ENCODE measurements around the gene SUSD3. TPM values are rescaled to one million over a fixed set of nuclear protein-coding genes. Genes with fewer than 3 reads are reported as not detected.
"Not testable (repeated sequence)": the region's sequence is repeated elsewhere in the genome, so short reads cannot be mapped to it uniquely, and the experiment has no call there.

The SUSD3 gene
- polyA plus RNA-seq, 2 donors: 0.83 to 1.9 TPM

DNA sequence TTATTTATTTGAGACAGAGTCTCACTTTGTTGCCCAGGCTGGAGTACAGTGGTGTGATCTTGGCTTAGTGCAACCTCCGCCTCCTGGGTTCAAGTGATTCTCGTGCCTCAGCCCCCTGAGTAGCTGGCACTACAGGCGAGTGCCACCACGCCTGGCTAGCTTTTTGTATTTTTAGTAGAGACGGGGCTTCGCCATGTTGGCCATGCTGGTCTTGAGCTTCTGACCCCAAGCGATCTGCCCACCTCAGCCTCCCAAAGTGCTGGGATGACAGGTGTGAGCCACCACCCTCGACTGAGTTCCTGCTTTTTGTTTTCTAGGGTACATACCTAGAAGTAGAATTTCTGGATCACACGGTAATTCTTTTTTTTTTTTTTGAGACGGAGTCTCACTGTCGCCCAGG, 42.6 kb downstream of the SUSD3 start:
- not testable (repeated sequence) for H3K27me3 ChIP-seq (ENCODE audit: control insufficient read depth in 1 of 2, insufficient read depth in 2 of 2, low read length in 2 of 2); H3K36me3 ChIP-seq (ENCODE audit: control insufficient read depth in 2 of 2, insufficient read depth in 2 of 2, low read length in 1 of 2); H3K27ac ChIP-seq (ENCODE audit: low read depth in 2 of 2, low read length in 1 of 2); H3K4me3 ChIP-seq (ENCODE audit: low read depth in 1 of 2, low read length in 2 of 2); H3K9me3 ChIP-seq (ENCODE audit: control insufficient read depth in 2 of 2, insufficient read depth in 1 of 2, low read depth in 1 of 2, low read length in 1 of 2)
- 94 to 98% methylated on average over 11 of the region's 11 CpGs for WGBS, 2 donors
- peaks cover 17 to 23% of the 10 kb centered on the region in 2 donors for H3K4me1 ChIP-seq (ENCODE audit: control insufficient read depth in 2 of 2, insufficient read depth in 2 of 2, low read length in 1 of 2)

DNA sequence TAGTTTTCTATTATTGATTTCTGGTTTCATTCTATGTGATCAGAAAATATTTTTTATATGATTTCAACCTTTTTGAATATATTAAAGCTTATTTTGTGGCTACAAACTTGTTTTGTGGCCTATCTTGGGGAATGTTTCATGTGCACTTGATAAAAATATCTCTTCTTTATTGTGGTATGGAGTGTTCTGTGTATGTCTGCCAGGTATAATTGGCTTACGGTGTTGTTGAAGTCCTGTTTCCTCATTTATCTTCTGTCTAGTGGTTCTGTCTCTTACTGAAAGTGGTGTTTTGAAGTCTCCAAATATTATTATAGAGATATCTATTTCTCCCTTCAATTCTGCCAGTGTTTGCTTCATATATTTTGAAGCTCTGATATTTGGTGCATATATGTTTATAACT, 47.1 kb downstream of the SUSD3 start:
- Histone ChIP-seq H3K9me3 (ENCODE audit: control insufficient read depth in 2 of 2, insufficient read depth in 1 of 2, low read depth in 1 of 2, low read length in 1 of 2) (no peaks in the 10 kb centered on the region), H3K27ac (ENCODE audit: low read depth in 2 of 2, low read length in 1 of 2) (no peak overlapping the region), H3K27me3 (ENCODE audit: control insufficient read depth in 1 of 2, insufficient read depth in 2 of 2, low read length in 2 of 2) (no peaks in the 10 kb centered on the region), H3K4me3 (ENCODE audit: low read depth in 1 of 2, low read length in 2 of 2) (no peak overlapping the region), H3K4me1 (ENCODE audit: control insufficient read depth in 2 of 2, insufficient read depth in 2 of 2, low read length in 1 of 2) (peaks cover 0 to 10% of the 10 kb centered on the region in 2 donors), H3K36me3 (ENCODE audit: control insufficient read depth in 2 of 2, insufficient read depth in 2 of 2, low read length in 1 of 2) (peaks cover 0 to 5% of the 10 kb centered on the region in 2 donors)
- 89 to 96% methylated on average over 1 of the region's 1 CpG for WGBS, 2 donors

DNA sequence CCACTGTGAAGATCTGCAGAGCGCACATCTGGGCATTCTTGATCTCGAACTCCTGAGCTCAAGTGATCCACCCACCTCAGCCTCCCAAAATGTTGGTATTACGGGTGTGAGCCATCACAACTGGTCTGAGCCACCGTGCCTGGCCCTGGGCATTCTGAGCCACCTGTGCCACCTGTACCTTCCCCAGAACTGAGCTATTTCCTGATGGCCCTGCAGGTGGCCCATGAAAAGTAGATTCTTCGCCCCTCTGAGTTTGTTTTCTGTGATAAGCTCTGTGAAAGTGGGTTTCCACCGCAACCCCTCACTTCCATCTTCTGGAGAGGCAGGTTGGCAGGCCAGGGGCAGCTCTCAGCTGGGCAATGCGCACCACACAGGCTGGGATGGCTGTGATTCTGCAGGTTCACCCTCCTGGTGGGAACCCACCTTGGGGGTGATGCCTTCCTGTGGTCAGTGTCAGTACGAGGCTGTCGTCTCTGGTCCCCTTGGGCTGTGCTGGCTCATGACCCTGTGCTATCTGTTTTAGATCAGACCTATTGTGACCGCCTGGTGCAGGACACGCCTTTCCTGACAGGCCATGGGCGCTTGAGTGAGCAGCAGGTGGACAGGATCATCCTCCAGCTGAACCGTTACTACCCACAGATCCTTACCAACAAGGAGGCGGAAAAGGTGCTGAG, 48.8 kb downstream of the SUSD3 start:
- Histone ChIP-seq H3K4me1 (ENCODE audit: control insufficient read depth in 2 of 2, insufficient read depth in 2 of 2, low read length in 1 of 2) (peaks cover 0 to 10% of the 10 kb centered on the region in 2 donors), H3K9me3 (ENCODE audit: control insufficient read depth in 2 of 2, insufficient read depth in 1 of 2, low read depth in 1 of 2, low read length in 1 of 2) (no peaks in the 10 kb centered on the region), H3K27me3 (ENCODE audit: control insufficient read depth in 1 of 2, insufficient read depth in 2 of 2, low read length in 2 of 2) (no peaks in the 10 kb centered on the region), H3K36me3 (ENCODE audit: control insufficient read depth in 2 of 2, insufficient read depth in 2 of 2, low read length in 1 of 2) (peaks cover 0 to 18% of the 10 kb centered on the region in 2 donors), H3K4me3 (ENCODE audit: low read depth in 1 of 2, low read length in 2 of 2) (no peak overlapping the region), H3K27ac (ENCODE audit: low read depth in 2 of 2, low read length in 1 of 2) (no peak overlapping the region)
- 83 to 90% methylated on average over 14 of the region's 14 CpGs for WGBS, 2 donors

DNA sequence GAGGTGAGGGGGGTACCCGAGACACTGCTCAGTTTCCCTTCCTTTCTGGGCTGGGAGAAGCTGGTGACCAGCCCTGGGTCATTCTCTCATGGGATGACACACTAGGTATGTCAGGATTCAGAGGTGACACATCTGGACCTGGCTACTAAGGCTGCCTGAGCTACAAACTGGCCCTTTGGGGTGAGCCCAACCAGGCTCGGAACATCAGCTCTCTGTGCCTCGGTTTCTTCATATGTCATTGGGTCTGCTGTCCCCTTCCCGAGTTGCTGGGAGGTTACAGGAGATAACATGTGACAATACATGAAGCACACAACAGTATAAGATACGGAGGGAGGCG, 49.3 kb downstream of the SUSD3 start:
- H3K9me3 ChIP-seq (ENCODE audit: control insufficient read depth in 2 of 2, insufficient read depth in 1 of 2, low read depth in 1 of 2, low read length in 1 of 2): no peaks in the 10 kb centered on the region
- H3K27ac ChIP-seq (ENCODE audit: low read depth in 2 of 2, low read length in 1 of 2): no peak overlapping the region
- H3K4me3 ChIP-seq (ENCODE audit: low read depth in 1 of 2, low read length in 2 of 2): no peak overlapping the region
- no peaks in the 10 kb centered on the region for H3K27me3 ChIP-seq (ENCODE audit: control insufficient read depth in 1 of 2, insufficient read depth in 2 of 2, low read length in 2 of 2)
- 87% methylated on average over 6 of the region's 6 CpGs for WGBS, 2 donors
- H3K36me3 ChIP-seq (ENCODE audit: control insufficient read depth in 2 of 2, insufficient read depth in 2 of 2, low read length in 1 of 2): peaks cover 0 to 18% of the 10 kb centered on the region in 2 donors
- peaks cover 0 to 10% of the 10 kb centered on the region in 2 donors for H3K4me1 ChIP-seq (ENCODE audit: control insufficient read depth in 2 of 2, insufficient read depth in 2 of 2, low read length in 1 of 2)

DNA sequence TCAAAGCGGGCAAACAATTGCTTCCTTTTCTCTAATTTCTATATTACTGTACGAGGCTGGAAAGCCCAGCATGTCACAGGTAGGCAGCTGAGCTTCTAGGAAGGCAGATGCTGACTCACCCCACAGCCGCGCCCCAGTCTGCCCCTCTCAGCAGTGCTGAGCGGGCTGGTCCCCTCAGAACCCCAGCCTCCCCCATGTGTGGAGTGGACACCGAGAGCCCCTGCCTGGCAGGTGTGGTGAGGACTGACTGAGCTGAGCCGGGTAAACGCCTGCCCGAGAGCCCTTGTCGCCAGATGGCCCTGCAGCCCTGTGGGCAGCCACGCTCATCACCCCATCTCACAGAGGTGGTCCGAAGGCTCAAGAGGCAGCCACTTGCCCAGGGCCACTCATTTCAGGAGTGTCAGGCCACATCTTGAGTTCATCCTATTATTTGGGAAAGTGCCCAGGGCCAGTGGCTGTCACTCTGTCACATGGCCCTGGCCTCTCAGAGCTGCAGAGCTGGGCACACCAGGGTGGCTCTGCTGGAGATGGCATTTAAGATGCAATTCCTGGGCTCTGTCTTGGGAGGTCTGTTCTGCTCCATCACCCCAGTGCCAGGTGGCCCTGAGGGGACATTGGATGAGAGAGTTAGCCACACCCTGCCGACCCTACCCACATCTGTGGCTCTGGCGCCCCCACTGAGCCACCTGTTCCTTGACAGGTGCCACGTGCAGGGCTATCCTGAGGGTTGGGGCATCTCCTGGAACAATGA, 50.0 kb downstream of the SUSD3 start:
- H3K27me3 ChIP-seq (ENCODE audit: control insufficient read depth in 1 of 2, insufficient read depth in 2 of 2, low read length in 2 of 2): no peaks in the 10 kb centered on the region
- H3K36me3 ChIP-seq (ENCODE audit: control insufficient read depth in 2 of 2, insufficient read depth in 2 of 2, low read length in 1 of 2): peaks cover 0 to 25% of the 10 kb centered on the region in 2 donors
- no peak overlapping the region for H3K27ac ChIP-seq (ENCODE audit: low read depth in 2 of 2, low read length in 1 of 2)
- no peak overlapping the region for H3K4me3 ChIP-seq (ENCODE audit: low read depth in 1 of 2, low read length in 2 of 2)
- WGBS, 2 donors: 80 to 84% methylated on average over 15 of the region's 15 CpGs
- no peaks in the 10 kb centered on the region for H3K9me3 ChIP-seq (ENCODE audit: control insufficient read depth in 2 of 2, insufficient read depth in 1 of 2, low read depth in 1 of 2, low read length in 1 of 2)
- H3K4me1 ChIP-seq (ENCODE audit: control insufficient read depth in 2 of 2, insufficient read depth in 2 of 2, low read length in 1 of 2): peaks cover 0 to 10% of the 10 kb centered on the region in 2 donors

DNA sequence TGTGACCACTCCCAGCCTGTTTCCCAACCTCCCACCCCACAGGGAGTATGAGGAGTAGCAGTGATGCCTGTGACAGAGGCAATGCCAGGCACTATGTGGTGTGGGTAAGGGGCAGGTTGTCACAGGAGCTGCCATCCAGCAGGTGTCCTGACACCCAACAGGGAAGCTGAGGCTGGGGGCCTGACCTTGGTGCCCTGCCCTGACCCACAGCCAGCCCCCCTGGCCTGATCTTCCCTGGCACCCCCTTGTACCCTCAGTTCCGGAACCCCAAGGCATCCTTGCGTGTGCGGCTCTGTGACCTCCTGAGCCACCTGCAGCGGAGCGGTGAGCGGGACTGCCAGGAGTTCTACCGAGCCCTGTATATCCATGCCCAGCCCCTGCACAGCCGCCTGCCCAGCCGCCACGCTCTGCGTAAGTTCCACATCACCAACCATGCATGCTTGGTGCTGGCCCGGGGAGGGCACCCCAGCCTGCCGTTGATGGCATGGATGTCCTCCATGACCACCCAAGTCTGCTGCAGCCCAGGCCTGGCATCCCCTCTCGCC, 51.9 kb downstream of the SUSD3 start:
- no peak overlapping the region for H3K27ac ChIP-seq (ENCODE audit: low read depth in 2 of 2, low read length in 1 of 2)
- H3K4me3 ChIP-seq (ENCODE audit: low read depth in 1 of 2, low read length in 2 of 2): no peak overlapping the region
- no peaks in the 10 kb centered on the region for H3K9me3 ChIP-seq (ENCODE audit: control insufficient read depth in 2 of 2, insufficient read depth in 1 of 2, low read depth in 1 of 2, low read length in 1 of 2)
- peaks cover 0 to 7% of the 10 kb centered on the region in 2 donors for H3K4me1 ChIP-seq (ENCODE audit: control insufficient read depth in 2 of 2, insufficient read depth in 2 of 2, low read length in 1 of 2)
- peaks cover 0 to 36% of the 10 kb centered on the region in 2 donors for H3K36me3 ChIP-seq (ENCODE audit: control insufficient read depth in 2 of 2, insufficient read depth in 2 of 2, low read length in 1 of 2)
- WGBS, 2 donors: 93 to 95% methylated on average over 14 of the region's 14 CpGs
- H3K27me3 ChIP-seq (ENCODE audit: control insufficient read depth in 1 of 2, insufficient read depth in 2 of 2, low read length in 2 of 2): no peaks in the 10 kb centered on the region

DNA sequence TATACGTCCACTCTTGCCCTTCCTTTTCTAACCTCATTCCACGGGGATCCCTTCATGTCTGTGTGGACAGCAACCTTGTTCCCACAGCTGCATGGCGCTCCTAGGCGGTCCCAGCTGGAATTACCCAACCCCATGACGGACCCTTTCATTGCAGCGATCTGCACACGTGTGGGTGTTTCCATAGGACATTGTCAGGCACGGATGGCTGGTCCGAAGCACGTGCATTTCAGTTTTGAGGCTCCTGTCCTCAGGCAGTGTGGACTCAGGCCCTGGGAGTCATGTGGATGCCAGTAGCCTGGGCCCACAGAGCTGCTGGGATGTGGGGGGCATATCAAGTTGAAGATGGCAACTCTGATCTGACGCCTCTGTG, 52.5 kb downstream of the SUSD3 start:
- H3K27ac ChIP-seq (ENCODE audit: low read depth in 2 of 2, low read length in 1 of 2): no peak overlapping the region
- H3K4me3 ChIP-seq (ENCODE audit: low read depth in 1 of 2, low read length in 2 of 2): no peak overlapping the region
- peaks cover 0 to 7% of the 10 kb centered on the region in 2 donors for H3K4me1 ChIP-seq (ENCODE audit: control insufficient read depth in 2 of 2, insufficient read depth in 2 of 2, low read length in 1 of 2)
- H3K9me3 ChIP-seq (ENCODE audit: control insufficient read depth in 2 of 2, insufficient read depth in 1 of 2, low read depth in 1 of 2, low read length in 1 of 2): no peaks in the 10 kb centered on the region
- H3K27me3 ChIP-seq (ENCODE audit: control insufficient read depth in 1 of 2, insufficient read depth in 2 of 2, low read length in 2 of 2): no peaks in the 10 kb centered on the region
- 88 to 92% methylated on average over 11 of the region's 11 CpGs for WGBS, 2 donors
- H3K36me3 ChIP-seq (ENCODE audit: control insufficient read depth in 2 of 2, insufficient read depth in 2 of 2, low read length in 1 of 2): peaks cover 0 to 36% of the 10 kb centered on the region in 2 donors

DNA sequence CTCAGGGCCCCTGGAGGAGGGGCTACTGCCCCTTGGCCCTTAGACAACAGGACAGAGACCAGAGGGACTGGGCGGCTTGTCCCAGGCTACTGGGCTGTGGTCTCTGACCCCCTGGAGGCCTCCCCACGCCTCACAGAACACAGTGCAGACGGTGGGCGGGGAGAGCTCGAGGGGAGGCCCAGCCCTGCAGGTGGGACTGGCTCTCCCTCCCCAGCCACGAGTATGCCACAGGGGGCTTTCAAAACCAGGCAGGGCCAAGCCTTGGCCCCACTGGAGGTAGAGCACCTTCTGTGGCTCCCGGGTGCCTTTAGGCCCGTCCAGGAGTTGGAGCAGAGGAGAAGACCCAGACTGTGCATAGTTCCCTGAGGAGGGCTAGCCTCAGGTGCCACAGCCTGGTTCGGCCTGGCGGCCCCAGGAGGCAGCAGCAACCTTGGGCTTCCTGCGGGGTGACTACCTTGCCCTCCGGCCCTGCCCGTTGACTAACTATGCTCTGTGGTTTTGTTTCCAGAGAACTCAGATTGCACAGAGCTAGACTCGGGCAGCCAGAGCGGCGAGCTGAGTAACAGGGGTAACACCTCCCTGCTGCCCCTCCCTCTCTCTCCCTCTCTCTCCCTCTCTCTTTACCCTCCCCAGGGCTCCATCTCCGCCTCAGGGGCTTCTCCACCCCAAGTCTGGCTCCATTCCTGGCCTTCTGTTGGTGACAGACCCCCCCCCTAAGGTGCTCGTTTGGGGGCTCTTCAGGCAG, 53.0 kb downstream of the SUSD3 start:
- Histone ChIP-seq H3K4me3 (ENCODE audit: low read depth in 1 of 2, low read length in 2 of 2) (no peak overlapping the region), H3K36me3 (ENCODE audit: control insufficient read depth in 2 of 2, insufficient read depth in 2 of 2, low read length in 1 of 2) (peaks cover 0 to 36% of the 10 kb centered on the region in 2 donors), H3K9me3 (ENCODE audit: control insufficient read depth in 2 of 2, insufficient read depth in 1 of 2, low read depth in 1 of 2, low read length in 1 of 2) (no peaks in the 10 kb centered on the region), H3K27me3 (ENCODE audit: control insufficient read depth in 1 of 2, insufficient read depth in 2 of 2, low read length in 2 of 2) (no peaks in the 10 kb centered on the region), H3K4me1 (ENCODE audit: control insufficient read depth in 2 of 2, insufficient read depth in 2 of 2, low read length in 1 of 2) (peaks cover 0 to 7% of the 10 kb centered on the region in 2 donors), H3K27ac (ENCODE audit: low read depth in 2 of 2, low read length in 1 of 2) (no peak overlapping the region)
- WGBS, 2 donors: 84 to 89% methylated on average over 18 of the region's 18 CpGs

DNA sequence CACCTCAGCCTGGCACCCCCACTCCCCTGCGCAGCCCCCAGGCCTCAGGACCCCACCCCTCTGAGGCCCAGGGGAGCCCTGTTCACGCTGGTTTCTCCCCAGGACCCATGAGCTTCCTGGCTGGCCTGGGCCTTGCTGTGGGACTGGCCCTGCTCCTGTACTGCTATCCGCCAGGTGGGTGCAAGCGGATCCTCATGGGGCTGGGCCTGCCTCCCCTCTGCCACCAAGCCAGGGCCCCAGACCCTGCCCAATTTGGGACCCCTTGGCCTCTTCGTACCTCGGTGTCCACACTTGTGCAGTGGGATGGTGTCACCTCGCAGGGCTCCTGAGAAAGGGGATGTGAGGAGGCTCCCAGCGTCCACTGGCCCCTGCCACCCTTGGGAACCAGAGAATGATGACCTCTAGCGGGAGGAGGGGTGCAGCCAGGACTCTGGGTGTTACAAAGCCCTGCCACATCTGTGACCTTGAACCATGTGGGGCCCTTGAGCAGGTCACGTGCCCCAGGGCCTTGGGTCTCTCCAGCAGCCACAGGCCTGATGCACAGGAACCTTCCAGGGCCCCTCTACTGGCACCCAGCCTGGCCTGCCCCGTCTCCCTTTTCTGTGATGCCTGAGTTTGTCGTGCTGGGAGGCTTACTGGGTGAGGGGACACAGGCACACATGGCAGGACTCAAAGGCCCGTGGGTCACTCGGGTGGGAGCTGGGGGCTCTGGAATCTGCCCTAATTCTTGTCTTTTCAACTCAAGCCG, 53.8 kb downstream of the SUSD3 start:
- no peaks in the 10 kb centered on the region for H3K9me3 ChIP-seq (ENCODE audit: control insufficient read depth in 2 of 2, insufficient read depth in 1 of 2, low read depth in 1 of 2, low read length in 1 of 2)
- no peak overlapping the region for H3K27ac ChIP-seq (ENCODE audit: low read depth in 2 of 2, low read length in 1 of 2)
- no peaks in the 10 kb centered on the region for H3K27me3 ChIP-seq (ENCODE audit: control insufficient read depth in 1 of 2, insufficient read depth in 2 of 2, low read length in 2 of 2)
- H3K4me3 ChIP-seq (ENCODE audit: low read depth in 1 of 2, low read length in 2 of 2): no peak overlapping the region
- peaks cover 0 to 3% of the 10 kb centered on the region in 2 donors for H3K4me1 ChIP-seq (ENCODE audit: control insufficient read depth in 2 of 2, insufficient read depth in 2 of 2, low read length in 1 of 2)
- WGBS, 2 donors: 84 to 86% methylated on average over 15 of the region's 15 CpGs
- peaks cover 0 to 36% of the 10 kb centered on the region in 2 donors for H3K36me3 ChIP-seq (ENCODE audit: control insufficient read depth in 2 of 2, insufficient read depth in 2 of 2, low read length in 1 of 2)

All from esophagus (tissue), 2 donors.